Heart left ventricle (tissue), 13 donors: ENCODE results near the gene ERGIC1.

Experiments
- CTCF ChIP-seq, 12 donors: fragments of 200-600 bp; sonication (generic) in 4 of 12; IDR thresholded peaks; one replicate each; pipeline versions ENCODE4 v1.5.0 to v1.8.0; 2018 to 2022; ENCODE audit warnings: antibody characterized with exemption in 12 of 12, mild to moderate bottlenecking in 5 of 12
- POLR2A ChIP-seq, 2 donors: fragments of 450-650 bp; IDR thresholded peaks; one replicate each; pipeline ENCODE4 v1.6.1; 2017; ENCODE audit warnings: antibody characterized with exemption in 2 of 2, mild to moderate bottlenecking in 2 of 2, moderate library complexity in 2 of 2
- donor health status: ischemic (EF 13 %, LVEDD 7.1; RV severe dilation, severe dysfunction).
- donor health status: DM: no; HTN: yes; CAD: no.
- donor health status: DM: no; HTN: no; CAD: no.
- donor health status: ischemic (EF 25% LVEDD 6.9; RV normal size, moderate dysfunction).
- donor health status: ischemic (EF 25% LVEDD 5.7; RV mildly dilated, moderate dysfunction).
- donor health status: ischemic (EF 35%, LVEDD 5.7; RV mildly dilated, moderate dysfunction).
- donor health status: nonischemic (EF 11% LVEDD 7.7; RV severe dilation, severe dysfunction).
- donor health status: DM: yes; HTN: yes; CAD: no.
- donor health status: PGD.
- donor health status: ischemic (EF 29% LVEDD 5.4; RV normal size, mild dysfunction).
- donor health status: nonischemic (EF 23%, LVEDD 6.1; RV moderate dilation, normal function).

GRCh38 chr5:172796306-172796705, 37.7 kb upstream of the ERGIC1 start:
- TF ChIP-seq CTCF (IDR thresholded peaks at IDR 0.05): no peak
- TF ChIP-seq POLR2A (IDR thresholded peaks at IDR 0.05): no peak
